NCI-H82 treated with DMSO at 0.1 percent for 48 hours (cell line): ENCODE data around the gene MYO16.

Experiments used
- DNase-seq: peaks from one replicate; lab custom pipeline; 2025; ENCODE audit not compliant: unreplicated experiment; lab: John Stamatoyannopoulos, UW

The MYO16 gene

GRCh38 chr13:108787700-108788414, 158.4 kb downstream of the MYO16 start:
- no peak for DNase-seq

GRCh38 chr13:108789476-108789875, 160.1 kb downstream of the MYO16 start:
- DNase-seq: no peak

- no peak for DNase-seq
These were observed 166.4 kb downstream of the MYO16 start for GRCh38 chr13:108795841-108796240.

DNA sequence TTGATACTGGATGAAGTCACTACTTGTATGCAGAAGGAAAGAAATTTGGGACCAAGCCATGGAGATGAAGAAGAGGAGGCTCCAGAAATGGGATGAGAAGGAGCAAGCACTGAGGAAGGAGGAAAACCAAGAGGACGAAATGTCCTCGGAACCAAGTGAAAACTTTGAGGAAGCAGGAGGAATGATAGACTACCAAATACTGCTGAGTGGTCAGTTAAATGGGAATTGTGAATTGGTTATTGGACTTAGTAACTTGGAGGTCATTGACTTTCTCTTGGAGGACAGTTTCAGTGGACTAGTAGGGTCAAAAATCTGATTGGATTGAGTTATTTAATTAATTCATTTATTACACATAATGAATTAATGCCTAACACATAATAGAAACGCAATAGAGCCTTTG, 167.9 kb downstream of the MYO16 start:
- DNase-seq: no peak

- no peak for DNase-seq
These were observed 178.4 kb downstream of the MYO16 start for GRCh38 chr13:108807841-108808240.

DNA sequence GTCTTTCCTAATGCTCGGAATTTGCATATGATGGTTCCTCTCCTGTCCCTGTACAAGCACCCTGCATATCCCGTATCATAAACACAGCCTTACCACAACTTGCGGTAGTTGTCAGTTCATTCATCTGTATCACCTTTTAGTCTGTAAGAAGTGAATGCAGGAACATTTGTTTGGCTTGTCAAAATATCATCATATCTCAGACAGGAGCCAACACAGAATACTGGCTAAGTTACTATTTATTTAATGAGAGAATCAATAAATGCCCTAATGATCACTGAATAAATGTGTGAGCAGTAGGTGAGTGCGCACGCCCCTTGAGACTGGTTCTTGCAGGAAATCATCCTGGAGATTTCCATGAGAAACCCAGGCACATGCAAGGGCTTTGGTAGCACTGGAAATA, 182.8 kb downstream of the MYO16 start:
- no peak for DNase-seq

GRCh38 chr13:108812661-108813060, 183.2 kb downstream of the MYO16 start:
- no peak for DNase-seq

GRCh38 chr13:108813587-108814170, 184.3 kb downstream of the MYO16 start:
- DNase-seq: no peak

DNA sequence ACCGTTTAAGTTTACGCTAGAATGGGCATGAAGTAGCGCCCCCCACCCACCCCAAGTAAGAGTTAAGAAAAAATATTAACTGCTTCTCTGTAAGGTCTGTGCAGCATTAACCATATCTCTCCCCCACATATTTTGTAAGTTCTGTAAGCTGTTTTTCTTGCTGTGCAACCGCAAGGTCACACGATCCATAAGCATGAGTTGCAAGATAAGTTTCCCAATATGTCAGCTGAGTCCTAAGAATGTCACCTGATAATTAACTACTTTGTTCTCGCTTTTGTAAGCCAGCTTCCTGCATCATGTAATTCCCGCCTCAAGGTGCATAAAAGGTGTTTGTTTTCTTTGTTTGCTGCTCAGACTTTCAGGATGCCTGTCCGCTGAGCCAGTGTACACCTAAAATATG, 187.0 kb downstream of the MYO16 start:
- no peak for DNase-seq

GRCh38 chr13:108827646-108828045, 198.2 kb downstream of the MYO16 start:
- DNase-seq: no peak

DNA sequence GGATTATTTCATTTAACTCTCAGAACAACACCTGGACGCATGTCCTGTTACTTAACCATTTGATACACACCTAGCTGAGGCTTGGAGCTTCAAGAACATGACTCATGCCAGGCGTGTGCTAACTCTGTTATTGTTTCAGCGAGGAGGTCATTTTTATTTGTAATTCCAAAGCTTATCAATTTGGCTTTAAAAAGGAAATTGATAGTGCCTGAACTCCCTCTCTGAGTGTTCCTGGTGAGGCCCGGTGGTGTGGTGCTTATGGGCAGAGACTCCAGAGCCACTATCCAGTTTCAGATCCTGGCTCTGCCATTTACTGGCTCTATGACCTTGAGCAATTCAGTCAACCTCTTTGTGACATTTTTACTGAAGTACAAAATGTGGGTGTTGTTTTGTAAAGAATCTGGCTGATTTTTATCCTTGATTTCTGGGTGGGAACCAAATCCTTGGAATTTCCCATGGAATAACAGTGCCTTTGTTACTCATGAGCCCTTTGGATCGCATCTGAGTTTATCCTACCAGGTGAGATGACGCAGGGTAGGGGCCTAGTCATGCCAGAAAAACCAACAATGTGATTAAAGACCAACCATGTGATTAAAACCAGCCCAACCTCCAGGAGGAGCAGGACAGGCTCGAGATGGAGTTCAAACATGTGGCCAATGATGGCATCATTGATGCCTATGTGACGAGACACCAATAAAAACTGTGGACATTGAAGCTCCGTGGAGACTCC, 198.8 kb downstream of the MYO16 start:
- no peak for DNase-seq

DNA sequence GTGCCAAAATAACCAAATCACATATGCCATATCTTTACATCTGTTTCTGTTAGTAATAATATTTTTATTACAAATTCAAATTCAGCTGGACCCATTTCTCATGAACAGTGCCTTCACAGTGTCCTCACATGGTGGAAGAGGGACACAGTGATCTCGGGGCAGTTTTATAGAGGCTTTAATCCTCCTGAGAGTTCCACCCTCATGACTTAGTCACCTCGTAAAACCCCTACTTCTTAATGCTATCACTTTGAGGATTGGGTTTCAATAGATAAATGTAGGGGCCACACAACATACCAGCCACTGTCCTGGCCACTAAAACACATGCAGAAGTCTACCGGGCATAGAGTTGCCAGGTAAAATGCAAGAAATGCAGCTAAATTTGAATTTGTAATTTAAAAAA, 201.5 kb downstream of the MYO16 start:
- DNase-seq: peak; percentile 7

- no peak for DNase-seq
These were observed 204.1 kb downstream of the MYO16 start for GRCh38 chr13:108833531-108833930.

- no peak for DNase-seq
These were observed 204.8 kb downstream of the MYO16 start for GRCh38 chr13:108834193-108834592.

GRCh38 chr13:108835083-108835482, 205.7 kb downstream of the MYO16 start:
- no peak for DNase-seq

- DNase-seq: no peak
These were observed 221.3 kb downstream of the MYO16 start for GRCh38 chr13:108850691-108851090.

DNA sequence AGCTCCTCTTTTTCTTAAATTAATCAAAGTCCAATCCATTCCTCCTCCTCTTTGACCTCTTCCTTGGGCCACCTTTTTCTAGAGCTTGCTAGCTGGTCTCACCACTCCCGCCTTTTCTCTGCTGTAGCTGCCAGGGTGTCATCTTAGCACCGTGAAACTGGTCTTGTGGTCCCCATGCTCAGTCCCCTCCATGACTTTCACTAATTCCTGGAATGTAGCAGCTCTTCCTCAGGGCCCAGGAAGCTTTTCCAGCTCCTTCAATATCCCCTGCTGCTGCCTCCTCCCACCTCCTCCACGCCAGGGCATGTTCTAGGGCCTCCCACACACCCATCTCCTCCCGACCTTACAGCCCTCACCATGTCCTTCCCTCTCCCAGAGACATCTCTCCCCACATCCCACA, 222.2 kb downstream of the MYO16 start:
- no peak for DNase-seq

DNA sequence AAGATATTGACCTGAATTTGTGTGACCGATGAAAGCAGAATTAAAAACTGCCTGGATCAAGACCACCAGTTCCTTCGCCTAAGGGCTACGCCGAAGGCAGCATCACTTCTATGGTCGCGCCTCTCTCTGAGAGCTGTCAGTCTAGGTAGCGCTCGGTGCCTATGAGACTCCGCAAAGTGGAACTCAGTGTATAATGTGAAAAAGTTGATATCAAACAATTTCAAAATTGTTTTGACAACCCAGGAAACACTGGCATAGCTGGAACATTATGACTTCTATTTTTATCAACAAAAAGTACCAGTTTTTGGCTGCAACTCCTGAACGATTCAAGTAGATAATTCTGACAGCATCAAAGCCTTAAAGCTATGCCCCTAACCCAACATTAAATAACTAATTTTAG, 223.6 kb downstream of the MYO16 start:
- DNase-seq: no peak

DNA sequence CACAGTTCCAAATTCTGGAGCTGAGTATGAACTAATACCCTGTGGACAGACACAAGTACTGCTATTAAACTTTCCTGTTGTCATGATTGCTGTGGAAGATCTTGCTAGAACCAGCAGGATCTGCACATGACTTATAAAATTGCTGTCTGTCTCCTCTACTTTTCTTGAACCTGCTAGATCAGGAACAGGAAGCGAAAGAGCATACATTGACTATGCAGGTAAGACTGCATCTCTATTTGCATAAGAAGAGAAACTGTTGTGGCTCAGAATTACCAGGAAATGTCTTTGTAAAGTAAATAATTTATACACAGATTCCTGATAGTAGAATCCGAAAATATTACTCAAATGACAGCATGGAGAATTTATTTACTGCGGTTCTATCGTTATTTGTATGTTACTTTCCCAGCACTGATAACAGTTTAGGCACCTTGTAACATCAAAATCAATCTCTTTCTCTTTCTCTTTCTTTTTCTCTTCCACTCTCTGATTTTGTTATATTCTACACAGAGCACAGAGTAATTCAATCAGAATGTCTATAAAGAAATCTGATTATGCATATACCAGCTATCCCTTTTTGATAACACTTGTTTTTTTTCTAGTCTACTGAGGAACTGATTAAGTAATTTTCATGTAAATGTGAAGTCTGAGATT, 226.5 kb downstream of the MYO16 start:
- DNase-seq: no peak

DNA sequence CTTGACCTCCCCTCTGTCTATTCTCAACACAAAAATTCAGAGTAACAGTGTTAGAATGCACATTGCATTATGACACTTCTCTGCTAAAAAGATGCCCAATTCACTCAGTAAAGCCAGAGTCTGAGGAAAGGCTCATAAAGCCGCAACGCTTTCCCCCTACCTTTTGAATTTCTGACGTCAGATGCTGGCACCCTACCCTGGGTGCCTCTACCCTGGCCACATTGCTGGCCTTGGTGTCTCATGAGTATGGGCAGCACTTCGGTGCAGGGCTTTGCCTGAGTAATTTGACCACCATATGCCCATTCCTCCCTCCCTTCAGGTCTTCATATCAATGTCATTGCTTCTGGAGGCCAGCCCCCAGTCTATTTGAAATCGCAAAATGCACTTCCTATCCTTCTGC, 229.3 kb downstream of the MYO16 start:
- no peak for DNase-seq

DNA sequence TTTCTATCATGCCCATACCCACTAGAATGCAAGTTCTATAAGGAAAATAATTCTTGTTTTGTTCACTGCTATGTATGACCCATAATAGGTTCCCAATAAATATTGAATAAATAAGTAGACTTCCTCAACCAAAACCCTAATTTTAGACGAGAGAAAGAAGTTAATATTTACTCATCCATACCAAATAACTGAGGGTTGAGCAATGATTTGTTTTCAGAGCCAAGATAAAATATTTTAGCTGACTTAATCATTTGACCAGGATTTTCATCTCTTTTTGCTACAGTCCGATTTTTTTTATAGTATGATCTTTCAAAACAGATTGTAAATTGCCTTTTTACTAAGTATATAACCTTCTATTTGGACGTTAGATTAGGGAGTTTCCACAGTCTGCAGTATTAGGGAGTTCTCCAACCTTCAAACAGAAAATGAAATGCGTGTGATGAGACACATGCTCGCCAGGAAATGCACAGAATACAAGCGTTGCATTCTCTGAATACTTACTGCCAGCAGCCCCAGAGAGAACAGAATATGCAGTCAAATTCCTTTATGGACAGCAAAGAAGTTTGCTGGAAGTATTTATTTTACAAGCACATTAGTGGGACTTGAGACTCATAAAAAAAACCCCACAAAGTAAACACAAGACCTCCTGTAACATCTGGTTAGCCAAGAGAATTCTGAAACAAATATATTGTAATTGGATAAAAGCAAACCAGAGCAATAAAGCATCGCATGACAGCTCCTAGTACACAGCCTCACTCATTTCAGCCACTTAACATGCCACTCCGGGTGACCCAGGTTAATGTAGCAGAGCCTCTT, 230.0 kb downstream of the MYO16 start:
- DNase-seq: peak; percentile 89
